ENCODE measurements around the gene MAP3K6.

The MAP3K6 gene

GRCh38 chr1:27361553-27361952 lies 5.2 kb downstream of the MAP3K6 start:
- no peak overlapping the region for H3K4me3 ChIP-seq (ENCODE audit: low read depth, low read length)
- no peak for TF ChIP-seq CTCF (IDR thresholded peaks at IDR 0.05; ENCODE audit: low read depth, low read length, missing control alignments)
- no peak for DNase-seq (ENCODE audit: low read depth)

- TF ChIP-seq CTCF (IDR thresholded peaks at IDR 0.05; ENCODE audit: low read depth, low read length, missing control alignments) = no peak
Observed at GRCh38 chr1:27361044-27361402, 5.7 kb downstream of the MAP3K6 start.

GRCh38 chr1:27360159-27361043 lies 6.4 kb downstream of the MAP3K6 start:
- no peak for TF ChIP-seq CTCF (IDR thresholded peaks at IDR 0.05; ENCODE audit: low read depth, low read length, missing control alignments)
- H3K4me3 ChIP-seq (ENCODE audit: low read depth, low read length) = no peak overlapping the region
- no peak for DNase-seq (ENCODE audit: low read depth)

More at GRCh38 chr1:27361044-27361402, 5.7 kb downstream of the MAP3K6 start:
- no peak for DNase-seq (ENCODE audit: low read depth)
- no peak overlapping the region for H3K4me3 ChIP-seq (ENCODE audit: low read depth, low read length)

- no peak for TF ChIP-seq CTCF (IDR thresholded peaks at IDR 0.05; ENCODE audit: low read depth, low read length, missing control alignments)
- H3K4me3 ChIP-seq (ENCODE audit: low read depth, low read length) = no peak overlapping the region
- DNase-seq (ENCODE audit: low read depth) = no peak
Observed at GRCh38 chr1:27359822-27360158, 7.0 kb downstream of the MAP3K6 start.

- no peak overlapping the region for H3K4me3 ChIP-seq (ENCODE audit: low read depth, low read length)
Observed at GRCh38 chr1:27358928-27359313, 7.8 kb downstream of the MAP3K6 start.

GRCh38 chr1:27358038-27358927 lies 8.5 kb downstream of the MAP3K6 start:
- TF ChIP-seq CTCF (IDR thresholded peaks at IDR 0.05; ENCODE audit: low read depth, low read length, missing control alignments) = no peak
- no peak overlapping the region for H3K4me3 ChIP-seq (ENCODE audit: low read depth, low read length)
- no peak for DNase-seq (ENCODE audit: low read depth)

More at GRCh38 chr1:27358928-27359313, 7.8 kb downstream of the MAP3K6 start:
- no peak for DNase-seq (ENCODE audit: low read depth)
- TF ChIP-seq CTCF (IDR thresholded peaks at IDR 0.05; ENCODE audit: low read depth, low read length, missing control alignments) = no peak

Measured in GM12864 (cell line).